ENCODE measurements around the gene EIF3A.
A peak's percentile ranks its signal among the peaks of the same experiment; 100 is the strongest.
"Not testable (repeated sequence)": the region's sequence is repeated elsewhere in the genome, so short reads cannot be mapped to it uniquely, and the experiment has no call there.

EIF3A gene

GRCh38 chr10:119104654-119105015, 24.0 kb upstream of the EIF3A start:
- H3K4me3 ChIP-seq (ENCODE audit: low read length), result peak overlapping the region; percentile 83
- no peak for DNase-seq (ENCODE audit: low read depth)
- TF ChIP-seq CTCF (conservative IDR thresholded peaks at IDR 0.05; ENCODE audit: low read depth, low read length), result no peak

- TF ChIP-seq CTCF (conservative IDR thresholded peaks at IDR 0.05; ENCODE audit: low read depth, low read length), result no peak
- peak within 1 kb of the TSS; percentile 83 for H3K4me3 ChIP-seq (ENCODE audit: low read length)
These were observed 23.5 kb upstream of the EIF3A start, which contains the start of gene DENND10 for GRCh38 chr10:119103903-119104653. DENND10 (plus strand) TSS chr10:119104113; CDS start chr10:119104143, 30 bp downstream.

GRCh38 chr10:119103241-119103902, 22.8 kb upstream of the EIF3A start:
- no peak for DNase-seq (ENCODE audit: low read depth)
- TF ChIP-seq CTCF (conservative IDR thresholded peaks at IDR 0.05; ENCODE audit: low read depth, low read length), result no peak
- H3K4me3 ChIP-seq (ENCODE audit: low read length), result no peak overlapping the region

More at GRCh38 chr10:119103903-119104653, 23.5 kb upstream of the EIF3A start, which contains the start of gene DENND10:
- DNase-seq (ENCODE audit: low read depth), result peak; percentile 30

- no peak overlapping the region for H3K4me3 ChIP-seq (ENCODE audit: low read length)
- TF ChIP-seq CTCF (conservative IDR thresholded peaks at IDR 0.05; ENCODE audit: low read depth, low read length), result no peak
- DNase-seq (ENCODE audit: low read depth), result no peak
These were observed 20.9 kb upstream of the EIF3A start for GRCh38 chr10:119101366-119102098.

- DNase-seq (ENCODE audit: low read depth), result no peak
- TF ChIP-seq CTCF (conservative IDR thresholded peaks at IDR 0.05; ENCODE audit: low read depth, low read length), result no peak
- no peak overlapping the region for H3K4me3 ChIP-seq (ENCODE audit: low read length)
These were observed 20.0 kb upstream of the EIF3A start for GRCh38 chr10:119100434-119101238.

- no peak for DNase-seq (ENCODE audit: low read depth)
- H3K4me3 ChIP-seq (ENCODE audit: low read length), result no peak overlapping the region
- TF ChIP-seq CTCF (conservative IDR thresholded peaks at IDR 0.05; ENCODE audit: low read depth, low read length), result no peak
These were observed 18.0 kb upstream of the EIF3A start for GRCh38 chr10:119098576-119098975.

- H3K4me3 ChIP-seq (ENCODE audit: low read length); DNase-seq (ENCODE audit: low read depth): not testable (repeated sequence)
These were observed 16.2 kb upstream of the EIF3A start for GRCh38 chr10:119096641-119097415.
